Measurements from ENCODE around the gene ZBED4. TPM values are rescaled to one million over a fixed set of nuclear protein-coding genes. Genes with fewer than 3 reads are reported as not detected.

The ZBED4 gene
- total RNA-seq, 1 donor from 2014 or later: 4.1 TPM

DNA sequence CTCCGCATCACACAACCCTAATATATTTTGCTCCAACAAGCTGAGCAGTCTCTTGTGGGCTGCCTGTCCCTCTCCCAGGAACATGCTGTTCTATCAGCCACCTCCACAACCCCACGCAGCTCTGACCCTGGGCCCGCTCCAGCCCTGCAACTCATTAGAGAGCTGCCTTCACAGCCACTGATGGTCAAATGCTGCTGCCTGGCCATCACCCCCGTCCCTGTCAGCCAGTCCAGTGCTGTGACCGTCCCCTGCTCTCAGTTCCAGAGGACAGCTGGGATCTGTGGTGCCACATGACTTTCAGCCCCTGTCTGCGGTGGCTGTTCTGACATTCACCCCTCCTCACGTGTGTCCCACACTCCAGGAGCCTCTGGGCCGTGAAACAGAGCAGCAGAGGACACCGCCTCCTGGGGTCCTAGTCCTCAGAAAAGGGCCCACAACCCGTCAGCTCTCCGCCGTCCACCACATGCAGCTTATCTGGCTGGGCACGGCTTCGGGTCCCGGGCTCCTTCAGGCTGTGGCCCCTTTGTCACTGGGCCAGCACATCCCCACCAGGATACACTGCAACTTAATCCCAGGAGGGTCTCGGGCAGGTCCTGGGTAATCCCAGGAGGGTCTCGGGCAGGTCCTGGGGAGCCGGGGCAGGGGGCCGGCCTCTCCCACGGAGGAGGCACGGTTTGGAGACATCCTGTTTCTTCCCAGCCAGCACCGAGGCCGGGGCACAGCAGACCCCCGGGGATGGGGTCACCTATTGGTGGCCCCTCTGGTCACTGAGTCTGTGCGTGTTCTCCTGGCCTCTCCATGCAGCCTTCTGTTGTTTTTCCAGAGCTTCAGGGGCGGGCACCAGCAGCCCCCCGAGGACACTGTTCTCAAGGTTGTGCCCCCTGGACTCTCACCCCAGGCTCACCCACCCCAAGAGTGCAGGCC lies 79.9 kb downstream of the ZBED4 start:
- intact Hi-C loops (cut with micrococcal nuclease): no loop called here

GRCh38 chr22:49934160-49934890 lies 80.7 kb downstream of the ZBED4 start:
- Histone ChIP-seq H3K27ac (replicated peaks) (peak overlapping the region; percentile 97), H3K9me3 (replicated peaks) (no peaks in the 10 kb centered on the region), H3K4me3 (peak overlapping the region; percentile 67), H3K4me1 (peaks cover 93% of the 10 kb centered on the region), H3K36me3 (no peaks in the 10 kb centered on the region), H3K27me3 (ENCODE audit: low read depth) (peaks cover 1% of the 10 kb centered on the region)
- peak; percentile 76 for DNase-seq
- TF ChIP-seq, protein P1, sequence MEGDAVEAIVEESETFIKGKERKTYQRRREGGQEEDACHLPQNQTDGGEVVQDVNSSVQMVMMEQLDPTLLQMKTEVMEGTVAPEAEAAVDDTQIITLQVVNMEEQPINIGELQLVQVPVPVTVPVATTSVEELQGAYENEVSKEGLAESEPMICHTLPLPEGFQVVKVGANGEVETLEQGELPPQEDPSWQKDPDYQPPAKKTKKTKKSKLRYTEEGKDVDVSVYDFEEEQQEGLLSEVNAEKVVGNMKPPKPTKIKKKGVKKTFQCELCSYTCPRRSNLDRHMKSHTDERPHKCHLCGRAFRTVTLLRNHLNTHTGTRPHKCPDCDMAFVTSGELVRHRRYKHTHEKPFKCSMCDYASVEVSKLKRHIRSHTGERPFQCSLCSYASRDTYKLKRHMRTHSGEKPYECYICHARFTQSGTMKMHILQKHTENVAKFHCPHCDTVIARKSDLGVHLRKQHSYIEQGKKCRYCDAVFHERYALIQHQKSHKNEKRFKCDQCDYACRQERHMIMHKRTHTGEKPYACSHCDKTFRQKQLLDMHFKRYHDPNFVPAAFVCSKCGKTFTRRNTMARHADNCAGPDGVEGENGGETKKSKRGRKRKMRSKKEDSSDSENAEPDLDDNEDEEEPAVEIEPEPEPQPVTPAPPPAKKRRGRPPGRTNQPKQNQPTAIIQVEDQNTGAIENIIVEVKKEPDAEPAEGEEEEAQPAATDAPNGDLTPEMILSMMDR (IDR thresholded peaks at IDR 0.05; ENCODE audit: borderline replicate concordance): no peak
- intact Hi-C loops (cut with micrococcal nuclease): no loop called here

More for the DNA sequence above, 79.9 kb downstream of the ZBED4 start:
- H3K4me1 ChIP-seq: peaks cover 93% of the 10 kb centered on the region
- peak; percentile 82 for DNase-seq
- TF ChIP-seq, protein P1 (IDR thresholded peaks at IDR 0.05; ENCODE audit: borderline replicate concordance): no peak
- H3K36me3 ChIP-seq: no peaks in the 10 kb centered on the region
- peak overlapping the region; percentile 97 for H3K27ac ChIP-seq (replicated peaks)
- peaks cover 9% of the 10 kb centered on the region for H3K27me3 ChIP-seq (ENCODE audit: low read depth)
- no peaks in the 10 kb centered on the region for H3K9me3 ChIP-seq (replicated peaks)
- peak overlapping the region; percentile 67 for H3K4me3 ChIP-seq

GRCh38 chr22:49934891-49935557 lies 81.4 kb downstream of the ZBED4 start:
- no peaks in the 10 kb centered on the region for H3K27me3 ChIP-seq (ENCODE audit: low read depth)
- peak; percentile 90 for DNase-seq
- TF ChIP-seq, protein P1 (IDR thresholded peaks at IDR 0.05; ENCODE audit: borderline replicate concordance): no peak
- H3K27ac ChIP-seq (replicated peaks): peak overlapping the region; percentile 97
- peak overlapping the region; percentile 67 for H3K4me3 ChIP-seq
- peaks cover 86% of the 10 kb centered on the region for H3K4me1 ChIP-seq
- H3K9me3 ChIP-seq (replicated peaks): no peaks in the 10 kb centered on the region
- H3K36me3 ChIP-seq: no peaks in the 10 kb centered on the region
- intact Hi-C loops (cut with micrococcal nuclease): no loop called here

DNA sequence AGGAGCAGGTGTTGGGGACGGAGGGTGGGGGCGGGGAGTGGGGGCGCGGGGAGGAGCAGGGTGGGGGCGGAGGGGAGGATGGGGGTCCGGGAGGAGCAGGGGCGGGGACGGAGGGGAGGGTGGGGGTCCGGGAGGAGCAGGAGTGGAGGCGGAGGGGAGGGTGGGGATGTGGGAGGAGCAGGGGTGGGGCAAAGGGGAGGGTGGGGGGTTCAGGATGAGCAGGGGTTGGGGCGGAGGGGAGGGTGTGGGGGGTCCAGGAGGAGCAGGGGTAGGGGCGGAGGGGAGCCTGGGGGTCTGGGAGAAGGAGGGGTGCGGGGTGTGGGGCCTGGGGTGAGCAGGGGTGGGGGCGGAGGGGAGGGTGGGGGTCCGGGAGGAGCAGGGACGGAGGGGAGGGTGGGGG lies 81.9 kb downstream of the ZBED4 start:
- no peak for DNase-seq

More for the DNA sequence above, 81.9 kb downstream of the ZBED4 start:
- intact Hi-C loops (cut with micrococcal nuclease): no loop called here
- no peaks in the 10 kb centered on the region for H3K36me3 ChIP-seq
- H3K27me3 ChIP-seq (ENCODE audit: low read depth): no peaks in the 10 kb centered on the region
- H3K9me3 ChIP-seq (replicated peaks): no peaks in the 10 kb centered on the region
- H3K27ac ChIP-seq (replicated peaks): peak overlapping the region; percentile 97
- peaks cover 81% of the 10 kb centered on the region for H3K4me1 ChIP-seq
- TF ChIP-seq, protein P1 (IDR thresholded peaks at IDR 0.05; ENCODE audit: borderline replicate concordance): no peak
- peak overlapping the region; percentile 67 for H3K4me3 ChIP-seq
